Heart left ventricle (tissue), 16 donors: ENCODE results near the gene SLBP. TPM values are rescaled to one million over a fixed set of nuclear protein-coding genes. Genes with fewer than 3 reads are reported as not detected.

Source experiments
- ATAC-seq, 4 donors: fragments of 200-7000 bp; cut with Tn5 transposase; one replicate each; pipeline ENCODE4 v1.9.1; 2020 to 2022; ENCODE audit warnings: moderate library complexity in 4 of 4, mild to moderate bottlenecking in 3 of 4, moderate number of reproducible peaks in 1 of 4
- DNase-seq, 5 donors: peaks; one replicate each; pipeline ENCODE4 v3.0.0-alpha.2; 2020
- H3K27ac ChIP-seq, 12 donors: fragments of 200-600 bp; sonication (generic) in 4 of 12; one replicate each; pipeline versions ENCODE4 v1.5.0 to v1.8.0; 2016 to 2022; ENCODE audit warnings: mild to moderate bottlenecking in 2 of 12
- H3K27me3 ChIP-seq, 9 donors: fragments of 200-600 bp; sonication (generic) in 2 of 9; one replicate each; pipeline versions ENCODE4 v1.5.1 to v1.8.0; 2016 to 2022; ENCODE audit warnings: mild to moderate bottlenecking in 3 of 9
- H3K36me3 ChIP-seq, 9 donors: fragments of 200-600 bp; sonication (generic) in 2 of 9; one replicate each; pipeline versions ENCODE4 v1.5.0 to v1.8.0; 2018 to 2022; ENCODE audit warnings: mild to moderate bottlenecking in 2 of 9
- H3K4me1 ChIP-seq, 12 donors: fragments of 200-600 bp; sonication (generic) in 4 of 12; one replicate each; pipeline versions ENCODE4 v1.5.0 to v1.8.0; 2016 to 2022; ENCODE audit warnings: mild to moderate bottlenecking in 3 of 12
- H3K4me3 ChIP-seq, 12 donors: fragments of 200-600 bp; sonication (generic) in 4 of 12; one replicate each; pipeline versions ENCODE4 v1.5.0 to v1.8.0; 2017 to 2022; ENCODE audit warnings: mild to moderate bottlenecking in 9 of 12, moderate library complexity in 4 of 12
- H3K9me3 ChIP-seq, 12 donors: fragments of 200-600 bp; sonication (generic) in 4 of 12; one replicate each; pipeline versions ENCODE4 v1.5.0 to v1.8.0; 2016 to 2022; ENCODE audit warnings: mild to moderate bottlenecking in 1 of 12
- CTCF ChIP-seq, 12 donors: fragments of 200-600 bp; sonication (generic) in 4 of 12; IDR thresholded peaks; one replicate each; pipeline versions ENCODE4 v1.5.0 to v1.8.0; 2018 to 2022; ENCODE audit warnings: antibody characterized with exemption in 12 of 12, mild to moderate bottlenecking in 5 of 12
- POLR2A ChIP-seq, 2 donors: fragments of 450-650 bp; IDR thresholded peaks; one replicate each; pipeline ENCODE4 v1.6.1; 2017; ENCODE audit warnings: antibody characterized with exemption in 2 of 2, mild to moderate bottlenecking in 2 of 2, moderate library complexity in 2 of 2
- WGBS, 4 donors: extraction: QIAGEN DNeasy Blood & Tissue Kit in 2 of 4; methylation state at CpG; one replicate each; pipeline versions ENCODE4 v1.1.5 to v1.1.7; 2013 to 2018; 5-methylcytosine and 5-hydroxymethylcytosine counted together
- intact Hi-C, 10 donors: fragments of 100-400 bp; cut with DNase I; formaldehyde crosslinking; loops; one replicate each; pipeline versions ENCODE4 v1.11.1 to v1.14.2; 2022
- polyA plus RNA-seq, 2 donors: library from polyadenylated mRNA; stranded (reverse); fragments of 200-250 nt; gene quantifications; one replicate each; pipeline ENCODE4 v1.2.3, GENCODE V29; 2013
- total RNA-seq, 9 donors: library from RNA; depleted of rRNA in 2 of 9; stranded (reverse); fragments of >200 nt in 2 of 9; fragmentation: NEBNext Ultra II Directional in 3 of 9; extraction: Animal tissue kit (Norgen Biotek cat#: 25700) in 3 of 9; gene quantifications; one replicate each; pipeline versions ENCODE4 v1.1.0 to v1.2.4, GENCODE V29; 2016 to 2023
- donor health status: ischemic (EF 13 %, LVEDD 7.1; RV severe dilation, severe dysfunction).
- donor health status: healthy with polysubstance abuse.
- donor health status: DM: no; HTN: yes; CAD: no.
- donor health status: DM: no; HTN: no; CAD: no.
- donor health status: ischemic (EF 25% LVEDD 6.9; RV normal size, moderate dysfunction).
- donor health status: ischemic (EF 25% LVEDD 5.7; RV mildly dilated, moderate dysfunction).
- donor health status: healthy.
- donor health status: DM: yes; HTN: yes; CAD: no.
- donor health status: ischemic (EF 35%, LVEDD 5.7; RV mildly dilated, moderate dysfunction).
- donor health status: nonischemic (EF 11% LVEDD 7.7; RV severe dilation, severe dysfunction).
- donor health status: DM: yes; HTN: yes; CAD: no.
- donor health status: PGD.
- donor health status: ischemic (EF 29% LVEDD 5.4; RV normal size, mild dysfunction).
- donor health status: nonischemic (EF 23%, LVEDD 6.1; RV moderate dilation, normal function).

Gene SLBP
- total and polyA plus RNA-seq, 11 donors: 7.2 to 27.7 (median 11.7) TPM

- 37 to 51% (median 48%) methylated on average over 14 to 35 of the region's 35 CpGs for WGBS, 4 donors
- no peaks in the 10 kb centered on the region for H3K9me3 ChIP-seq
- no peak for DNase-seq
- H3K27me3 ChIP-seq: peaks cover 0 to 7% (median 0%) of the 10 kb centered on the region in 9 donors
- no peak for TF ChIP-seq POLR2A (IDR thresholded peaks at IDR 0.05)
- no peak for TF ChIP-seq CTCF (IDR thresholded peaks at IDR 0.05)
- intact Hi-C loops: no loop called here
- peak overlapping the region in 2 of 12 donors; percentile 2 to 9 for H3K27ac ChIP-seq
- peaks cover 0 to 22% (median 9%) of the 10 kb centered on the region in 12 donors for H3K4me1 ChIP-seq
- peak overlapping the region in 1 of 12 donors; percentile 26 for H3K4me3 ChIP-seq
- H3K36me3 ChIP-seq: no peaks in the 10 kb centered on the region
- ATAC-seq: peak in 2 of 4 donors; percentile 4 to 27
These were observed 40.3 kb upstream of the SLBP start for GRCh38 chr4:1752284-1753041.

DNA sequence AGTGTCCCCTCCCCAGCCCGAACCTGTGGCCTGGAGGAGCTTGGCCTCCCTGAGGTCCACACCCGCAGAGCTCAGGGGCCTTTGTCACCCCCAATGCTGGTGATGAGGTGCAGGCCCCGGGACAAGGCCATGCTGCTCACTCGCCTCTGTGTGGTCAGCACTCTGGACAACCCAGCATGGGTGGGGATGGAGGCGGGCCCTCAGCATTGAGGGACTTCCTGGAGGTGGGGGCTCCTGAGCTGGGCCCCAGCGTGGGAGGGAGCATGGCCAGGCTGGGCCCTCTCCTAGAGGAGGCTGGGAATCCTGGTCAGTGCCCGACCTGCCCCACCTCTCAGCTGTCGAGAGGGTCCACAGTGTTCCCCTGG lies 39.8 kb upstream of the SLBP start:
- TF ChIP-seq POLR2A (IDR thresholded peaks at IDR 0.05) (no peak), CTCF (IDR thresholded peaks at IDR 0.05) (no peak)
- H3K36me3 ChIP-seq: no peaks in the 10 kb centered on the region
- no peak for DNase-seq
- intact Hi-C loops: no loop called here
- H3K4me3 ChIP-seq: no peak overlapping the region
- H3K27me3 ChIP-seq: peaks cover 0 to 7% (median 0%) of the 10 kb centered on the region in 9 donors
- H3K27ac ChIP-seq: no peak overlapping the region
- H3K4me1 ChIP-seq: peaks cover 0 to 22% (median 9%) of the 10 kb centered on the region in 12 donors
- H3K9me3 ChIP-seq: no peaks in the 10 kb centered on the region
- ATAC-seq: peak in 1 of 4 donors; percentile 8
- WGBS, 4 donors: 65 to 84% (median 76%) methylated on average over 3 to 8 of the region's 8 CpGs

- DNase-seq: no peak
- TF ChIP-seq CTCF (IDR thresholded peaks at IDR 0.05): no peak
- TF ChIP-seq POLR2A (IDR thresholded peaks at IDR 0.05): no peak
- Histone ChIP-seq H3K4me1 (peaks cover 0 to 22% (median 9%) of the 10 kb centered on the region in 12 donors), H3K27me3 (peaks cover 0 to 7% (median 0%) of the 10 kb centered on the region in 9 donors), H3K36me3 (no peaks in the 10 kb centered on the region), H3K9me3 (no peaks in the 10 kb centered on the region), H3K27ac (no peak overlapping the region), H3K4me3 (no peak overlapping the region)
- no peak for ATAC-seq
- intact Hi-C loops: no loop called here
- WGBS, 4 donors: 92 to 96% (median 94%) methylated on average over 12 to 31 of the region's 31 CpGs
These were observed 39.2 kb upstream of the SLBP start for GRCh38 chr4:1751155-1751918.
